Peyer's patch (tissue), 4 donors: Measurements from ENCODE around the gene ZNF629.
A peak's percentile ranks its signal among the peaks of the same experiment; 100 is the strongest.

Source experiments
- POLR2A ChIP-seq, 2 donors: fragments of 450-650 bp; IDR thresholded peaks; one replicate each; pipeline ENCODE4 v1.5.1; 2017; ENCODE audit warnings: antibody characterized with exemption in 2 of 2, mild to moderate bottlenecking in 2 of 2, moderate library complexity in 2 of 2
- TF ChIP-seq, protein P1 (sequence below), 6 experiments: fragments of 450-650 bp in 4 of 6; fragments of 200-600 bp in 2 of 6; sonication (generic) in 1 of 6; IDR thresholded peaks; one replicate each; pipeline ENCODE4 v1.5.1; 2017 to 2019; ENCODE audit warnings: antibody characterized with exemption in 6 of 6, mild to moderate bottlenecking in 3 of 6, moderate library complexity in 1 of 6

DNA sequence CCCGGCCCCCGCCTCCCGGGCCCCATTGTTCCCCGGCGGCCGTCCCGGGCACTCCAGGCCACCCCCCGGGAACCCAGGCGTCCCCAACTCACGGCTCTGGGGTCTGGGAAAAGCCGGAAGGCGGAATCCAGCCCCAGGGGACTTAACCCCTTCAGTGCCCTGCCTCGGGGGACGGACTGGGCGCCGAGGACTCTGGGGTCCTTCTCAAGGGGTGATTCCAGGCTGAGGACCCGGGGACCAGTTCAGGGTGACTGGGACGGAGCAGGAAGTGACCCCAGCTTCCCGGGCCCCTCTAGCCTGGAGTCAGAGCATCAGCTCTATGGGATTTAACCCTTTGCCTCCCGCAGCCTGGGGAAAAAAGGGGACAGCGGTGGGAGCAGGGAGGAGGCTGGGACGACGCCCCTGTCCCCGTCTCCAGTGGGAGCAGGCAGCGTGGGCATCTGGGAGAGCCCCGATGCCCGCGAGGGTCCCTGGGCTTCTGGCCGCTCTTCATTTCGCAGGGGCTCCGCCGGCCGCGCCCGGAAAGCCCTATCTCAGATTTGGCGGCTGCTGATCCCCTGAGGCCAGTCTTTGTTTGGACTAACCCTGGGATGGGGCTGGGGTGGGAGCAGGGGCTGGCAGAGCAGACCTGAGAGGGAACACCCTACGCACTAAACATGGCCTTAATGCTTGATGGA, at the start of gene ZNF629:
- TF ChIP-seq, protein P1, sequence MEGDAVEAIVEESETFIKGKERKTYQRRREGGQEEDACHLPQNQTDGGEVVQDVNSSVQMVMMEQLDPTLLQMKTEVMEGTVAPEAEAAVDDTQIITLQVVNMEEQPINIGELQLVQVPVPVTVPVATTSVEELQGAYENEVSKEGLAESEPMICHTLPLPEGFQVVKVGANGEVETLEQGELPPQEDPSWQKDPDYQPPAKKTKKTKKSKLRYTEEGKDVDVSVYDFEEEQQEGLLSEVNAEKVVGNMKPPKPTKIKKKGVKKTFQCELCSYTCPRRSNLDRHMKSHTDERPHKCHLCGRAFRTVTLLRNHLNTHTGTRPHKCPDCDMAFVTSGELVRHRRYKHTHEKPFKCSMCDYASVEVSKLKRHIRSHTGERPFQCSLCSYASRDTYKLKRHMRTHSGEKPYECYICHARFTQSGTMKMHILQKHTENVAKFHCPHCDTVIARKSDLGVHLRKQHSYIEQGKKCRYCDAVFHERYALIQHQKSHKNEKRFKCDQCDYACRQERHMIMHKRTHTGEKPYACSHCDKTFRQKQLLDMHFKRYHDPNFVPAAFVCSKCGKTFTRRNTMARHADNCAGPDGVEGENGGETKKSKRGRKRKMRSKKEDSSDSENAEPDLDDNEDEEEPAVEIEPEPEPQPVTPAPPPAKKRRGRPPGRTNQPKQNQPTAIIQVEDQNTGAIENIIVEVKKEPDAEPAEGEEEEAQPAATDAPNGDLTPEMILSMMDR (IDR thresholded peaks at IDR 0.05): peak in 2 of 6 experiments; percentile 13 to 22
- TF ChIP-seq POLR2A (IDR thresholded peaks at IDR 0.05): peak; percentile 19 to 25
